Liver (tissue), 9 donors: ENCODE measurements around the gene PIK3R6. TPM values are rescaled to one million over a fixed set of nuclear protein-coding genes. Genes with fewer than 3 reads are reported as not detected.

Experiments
- DNase-seq: peaks from one replicate; pipeline ENCODE4 v3.0.0-alpha.2; 2017; ENCODE audit warnings: low spot score
- H3K27ac ChIP-seq, 2 donors: one replicate each; pipeline ENCODE4 v1.7.0; 2013; ENCODE audit warnings: inconsistent platforms in 2 of 2, low read length in 2 of 2, control low read depth in 1 of 2, low read depth in 1 of 2, mild to moderate bottlenecking in 1 of 2
- H3K27me3 ChIP-seq, 4 donors: one replicate each; pipeline versions ENCODE4 v1.6.1 to v1.7.0; 2013; ENCODE audit warnings: low read length in 3 of 4, inconsistent platforms in 1 of 4, mild to moderate bottlenecking in 1 of 4, moderate library complexity in 1 of 4; ENCODE audit not compliant: control insufficient read depth in 4 of 4, insufficient read depth in 4 of 4
- H3K36me3 ChIP-seq, 4 donors: one replicate each; pipeline versions ENCODE4 v1.6.1 to v1.7.0; 2013; ENCODE audit warnings: low read length in 3 of 4, mild to moderate bottlenecking in 3 of 4, low read depth in 1 of 4, moderate library complexity in 1 of 4; ENCODE audit not compliant: control insufficient read depth in 4 of 4, insufficient read depth in 3 of 4
- H3K4me1 ChIP-seq, 4 donors: one replicate each; pipeline versions ENCODE4 v1.6.1 to v1.7.0; 2013; ENCODE audit warnings: low read length in 3 of 4, mild to moderate bottlenecking in 3 of 4, moderate library complexity in 1 of 4; ENCODE audit not compliant: control insufficient read depth in 4 of 4, insufficient read depth in 4 of 4
- H3K4me3 ChIP-seq, 3 donors: one replicate each; pipeline versions ENCODE4 v1.6.1 to v1.7.0; 2013; ENCODE audit warnings: low read length in 3 of 3, control low read depth in 1 of 3, low read depth in 1 of 3, mild to moderate bottlenecking in 1 of 3
- H3K9ac ChIP-seq, 2 donors: one replicate each; pipeline ENCODE4 v1.7.0; 2013; ENCODE audit warnings: low read length in 2 of 2, mild to moderate bottlenecking in 2 of 2, moderate library complexity in 2 of 2, control low read depth in 1 of 2, low read depth in 1 of 2
- H3K9me3 ChIP-seq, 4 donors: one replicate each; pipeline versions ENCODE4 v1.6.1 to v1.7.0; 2013; ENCODE audit warnings: low read length in 3 of 4; ENCODE audit not compliant: control insufficient read depth in 4 of 4
- EGR1 ChIP-seq, 2 donors: IDR thresholded peaks; 2 replicates each; pipeline ENCODE4 v1.6.1; 2016 to 2018; ENCODE audit warnings: antibody characterized with exemption in 2 of 2, low read depth in 2 of 2
- FOXA2 ChIP-seq: IDR thresholded peaks from 2 replicates; pipeline ENCODE4 v1.6.1; 2016; ENCODE audit warnings: antibody characterized with exemption
- GABPA ChIP-seq, 2 donors: IDR thresholded peaks in 1 of 2; conservative IDR thresholded peaks in 1 of 2; 2 replicates each; pipeline ENCODE4 v1.6.1; 2016; ENCODE audit warnings: antibody characterized with exemption in 2 of 2, mild to moderate bottlenecking in 1 of 2, moderate library complexity in 1 of 2
- HNF4A ChIP-seq, 2 donors: conservative IDR thresholded peaks; 2 replicates each; pipeline ENCODE4 v1.6.1; 2016; ENCODE audit warnings: antibody characterized with exemption in 2 of 2, mild to moderate bottlenecking in 2 of 2
- HNF4G ChIP-seq: IDR thresholded peaks from 2 replicates; pipeline ENCODE4 v1.6.1; 2016; ENCODE audit warnings: antibody characterized with exemption
- JUND ChIP-seq, 2 donors: IDR thresholded peaks; 2 replicates each; pipeline ENCODE4 v1.6.1; 2016; ENCODE audit warnings: antibody characterized with exemption in 2 of 2
- NR2F2 ChIP-seq: IDR thresholded peaks from 2 replicates; pipeline ENCODE4 v1.6.1; 2016; ENCODE audit warnings: antibody characterized with exemption
- RAD21 ChIP-seq, 2 donors: IDR thresholded peaks; 2 replicates each; pipeline ENCODE4 v1.6.1; 2016; ENCODE audit warnings: antibody characterized with exemption in 2 of 2, mild to moderate bottlenecking in 2 of 2
- RXRA ChIP-seq, 2 donors: IDR thresholded peaks; 2 replicates each; pipeline ENCODE4 v1.6.1; 2017 to 2018; ENCODE audit warnings: antibody characterized with exemption in 2 of 2, mild to moderate bottlenecking in 1 of 2
- SP1 ChIP-seq: IDR thresholded peaks from 2 replicates; pipeline ENCODE4 v1.6.1; 2018; ENCODE audit warnings: antibody characterized with exemption, mild to moderate bottlenecking
- TAF1 ChIP-seq: conservative IDR thresholded peaks from 2 replicates; pipeline ENCODE4 v1.6.1; 2016; ENCODE audit warnings: antibody characterized with exemption, mild to moderate bottlenecking
- YY1 ChIP-seq: IDR thresholded peaks from 2 replicates; pipeline ENCODE4 v1.6.1; 2016; ENCODE audit warnings: antibody characterized with exemption, mild to moderate bottlenecking
- WGBS: extraction: QIAGEN DNeasy Blood & Tissue Kit; methylation state at CpG from one replicate; pipeline ENCODE4 v1.1.7; 2013; 5-methylcytosine and 5-hydroxymethylcytosine counted together
- polyA plus RNA-seq, 2 donors: library from polyadenylated mRNA; stranded (reverse) in 1 of 2; unstranded in 1 of 2; fragments of 200-250 nt in 1 of 2; fragments of >200 nt in 1 of 2; fragmentation: Nextera tagmentation in 1 of 2; extraction: Ambion mirVana in 1 of 2; gene quantifications; one replicate each; pipeline versions ENCODE4 v1.2.1 to v1.2.3, GENCODE V29; 2013 to 2015
- total RNA-seq, 2 donors: library from RNA; depleted of rRNA; stranded (reverse); fragments of >200 nt; gene quantifications; one replicate each; pipeline ENCODE4 v1.2.3, GENCODE V29; 2014
- TF ChIP-seq, protein P1 (sequence below): IDR thresholded peaks from 2 replicates; pipeline ENCODE4 v1.6.1; 2016; ENCODE audit warnings: antibody characterized with exemption, mild to moderate bottlenecking
- TF ChIP-seq, protein P2 (sequence below): fragments of 150-350 bp; IDR thresholded peaks from 2 replicates; pipeline ENCODE4 v1.5.1; 2017; ENCODE audit warnings: improper control_type of control experiment, low read depth, low read length; ENCODE audit not compliant: missing input control
- TF ChIP-seq, protein P3 (sequence below): IDR thresholded peaks from 2 replicates; pipeline ENCODE4 v1.6.1; 2016; ENCODE audit warnings: antibody characterized with exemption
- TF ChIP-seq, protein P4 (sequence below): IDR thresholded peaks from 2 replicates; pipeline ENCODE4 v1.6.1; 2016; ENCODE audit warnings: antibody characterized with exemption
- TF ChIP-seq, protein P5 (sequence below): IDR thresholded peaks from 2 replicates; pipeline ENCODE4 v1.6.1; 2016; ENCODE audit warnings: antibody characterized with exemption
- donor health status: healthy.
- donor health status: healthy.
- donor health status: healthy.
- donor health status: healthy.
- donor health status: healthy.

Gene PIK3R6
- total and polyA plus RNA-seq, 4 donors: 0.15 to 0.37 (median 0.18) TPM

DNA sequence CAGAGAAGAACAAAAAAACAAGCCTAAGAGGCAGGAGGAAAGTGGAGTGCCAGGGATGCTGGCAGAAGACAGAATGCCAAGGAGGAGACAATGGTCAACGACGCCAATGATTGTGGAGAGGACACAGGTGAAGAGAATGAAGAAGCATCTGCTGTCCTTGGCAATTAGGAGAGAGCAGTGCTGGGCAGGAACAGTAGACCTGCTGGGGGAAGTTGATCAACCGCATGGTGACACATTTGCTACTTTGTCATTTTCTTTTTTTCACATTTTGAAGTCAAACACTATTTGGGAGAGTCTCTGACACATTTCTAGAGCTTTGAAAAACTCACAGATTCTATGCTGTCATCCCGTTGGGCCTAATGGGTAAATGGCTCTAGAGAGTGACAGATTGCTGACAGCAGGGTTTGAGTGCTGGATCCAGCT, 1.1 kb upstream of the PIK3R6 start:
- H3K9me3 ChIP-seq: peaks cover 0 to 2% (median under 1%) of the 10 kb centered on the region in 4 donors
- TF ChIP-seq, protein P1, sequence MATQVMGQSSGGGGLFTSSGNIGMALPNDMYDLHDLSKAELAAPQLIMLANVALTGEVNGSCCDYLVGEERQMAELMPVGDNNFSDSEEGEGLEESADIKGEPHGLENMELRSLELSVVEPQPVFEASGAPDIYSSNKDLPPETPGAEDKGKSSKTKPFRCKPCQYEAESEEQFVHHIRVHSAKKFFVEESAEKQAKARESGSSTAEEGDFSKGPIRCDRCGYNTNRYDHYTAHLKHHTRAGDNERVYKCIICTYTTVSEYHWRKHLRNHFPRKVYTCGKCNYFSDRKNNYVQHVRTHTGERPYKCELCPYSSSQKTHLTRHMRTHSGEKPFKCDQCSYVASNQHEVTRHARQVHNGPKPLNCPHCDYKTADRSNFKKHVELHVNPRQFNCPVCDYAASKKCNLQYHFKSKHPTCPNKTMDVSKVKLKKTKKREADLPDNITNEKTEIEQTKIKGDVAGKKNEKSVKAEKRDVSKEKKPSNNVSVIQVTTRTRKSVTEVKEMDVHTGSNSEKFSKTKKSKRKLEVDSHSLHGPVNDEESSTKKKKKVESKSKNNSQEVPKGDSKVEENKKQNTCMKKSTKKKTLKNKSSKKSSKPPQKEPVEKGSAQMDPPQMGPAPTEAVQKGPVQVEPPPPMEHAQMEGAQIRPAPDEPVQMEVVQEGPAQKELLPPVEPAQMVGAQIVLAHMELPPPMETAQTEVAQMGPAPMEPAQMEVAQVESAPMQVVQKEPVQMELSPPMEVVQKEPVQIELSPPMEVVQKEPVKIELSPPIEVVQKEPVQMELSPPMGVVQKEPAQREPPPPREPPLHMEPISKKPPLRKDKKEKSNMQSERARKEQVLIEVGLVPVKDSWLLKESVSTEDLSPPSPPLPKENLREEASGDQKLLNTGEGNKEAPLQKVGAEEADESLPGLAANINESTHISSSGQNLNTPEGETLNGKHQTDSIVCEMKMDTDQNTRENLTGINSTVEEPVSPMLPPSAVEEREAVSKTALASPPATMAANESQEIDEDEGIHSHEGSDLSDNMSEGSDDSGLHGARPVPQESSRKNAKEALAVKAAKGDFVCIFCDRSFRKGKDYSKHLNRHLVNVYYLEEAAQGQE: no peak
- TF ChIP-seq, protein P2, sequence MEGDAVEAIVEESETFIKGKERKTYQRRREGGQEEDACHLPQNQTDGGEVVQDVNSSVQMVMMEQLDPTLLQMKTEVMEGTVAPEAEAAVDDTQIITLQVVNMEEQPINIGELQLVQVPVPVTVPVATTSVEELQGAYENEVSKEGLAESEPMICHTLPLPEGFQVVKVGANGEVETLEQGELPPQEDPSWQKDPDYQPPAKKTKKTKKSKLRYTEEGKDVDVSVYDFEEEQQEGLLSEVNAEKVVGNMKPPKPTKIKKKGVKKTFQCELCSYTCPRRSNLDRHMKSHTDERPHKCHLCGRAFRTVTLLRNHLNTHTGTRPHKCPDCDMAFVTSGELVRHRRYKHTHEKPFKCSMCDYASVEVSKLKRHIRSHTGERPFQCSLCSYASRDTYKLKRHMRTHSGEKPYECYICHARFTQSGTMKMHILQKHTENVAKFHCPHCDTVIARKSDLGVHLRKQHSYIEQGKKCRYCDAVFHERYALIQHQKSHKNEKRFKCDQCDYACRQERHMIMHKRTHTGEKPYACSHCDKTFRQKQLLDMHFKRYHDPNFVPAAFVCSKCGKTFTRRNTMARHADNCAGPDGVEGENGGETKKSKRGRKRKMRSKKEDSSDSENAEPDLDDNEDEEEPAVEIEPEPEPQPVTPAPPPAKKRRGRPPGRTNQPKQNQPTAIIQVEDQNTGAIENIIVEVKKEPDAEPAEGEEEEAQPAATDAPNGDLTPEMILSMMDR: no peak
- TF ChIP-seq SP1: no peak
- no peak for TF ChIP-seq EGR1 (IDR thresholded peaks at IDR 0.05; ENCODE audit: low read depth in 2 of 2)
- TF ChIP-seq, protein P3, sequence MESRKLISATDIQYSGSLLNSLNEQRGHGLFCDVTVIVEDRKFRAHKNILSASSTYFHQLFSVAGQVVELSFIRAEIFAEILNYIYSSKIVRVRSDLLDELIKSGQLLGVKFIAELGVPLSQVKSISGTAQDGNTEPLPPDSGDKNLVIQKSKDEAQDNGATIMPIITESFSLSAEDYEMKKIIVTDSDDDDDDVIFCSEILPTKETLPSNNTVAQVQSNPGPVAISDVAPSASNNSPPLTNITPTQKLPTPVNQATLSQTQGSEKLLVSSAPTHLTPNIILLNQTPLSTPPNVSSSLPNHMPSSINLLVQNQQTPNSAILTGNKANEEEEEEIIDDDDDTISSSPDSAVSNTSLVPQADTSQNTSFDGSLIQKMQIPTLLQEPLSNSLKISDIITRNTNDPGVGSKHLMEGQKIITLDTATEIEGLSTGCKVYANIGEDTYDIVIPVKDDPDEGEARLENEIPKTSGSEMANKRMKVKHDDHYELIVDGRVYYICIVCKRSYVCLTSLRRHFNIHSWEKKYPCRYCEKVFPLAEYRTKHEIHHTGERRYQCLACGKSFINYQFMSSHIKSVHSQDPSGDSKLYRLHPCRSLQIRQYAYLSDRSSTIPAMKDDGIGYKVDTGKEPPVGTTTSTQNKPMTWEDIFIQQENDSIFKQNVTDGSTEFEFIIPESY: no peak
- TF ChIP-seq TAF1: no peak
- no peak for TF ChIP-seq HNF4G
- TF ChIP-seq RXRA (IDR thresholded peaks at IDR 0.05): no peak
- no peak for TF ChIP-seq YY1
- TF ChIP-seq JUND (IDR thresholded peaks at IDR 0.05): no peak
- TF ChIP-seq FOXA2: no peak
- no peak for TF ChIP-seq HNF4A (conservative IDR thresholded peaks at IDR 0.05)
- TF ChIP-seq RAD21 (IDR thresholded peaks at IDR 0.05): no peak
- no peak for TF ChIP-seq NR2F2
- TF ChIP-seq, protein P4, sequence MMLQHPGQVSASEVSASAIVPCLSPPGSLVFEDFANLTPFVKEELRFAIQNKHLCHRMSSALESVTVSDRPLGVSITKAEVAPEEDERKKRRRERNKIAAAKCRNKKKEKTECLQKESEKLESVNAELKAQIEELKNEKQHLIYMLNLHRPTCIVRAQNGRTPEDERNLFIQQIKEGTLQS: no peak
- no peak for DNase-seq

DNA sequence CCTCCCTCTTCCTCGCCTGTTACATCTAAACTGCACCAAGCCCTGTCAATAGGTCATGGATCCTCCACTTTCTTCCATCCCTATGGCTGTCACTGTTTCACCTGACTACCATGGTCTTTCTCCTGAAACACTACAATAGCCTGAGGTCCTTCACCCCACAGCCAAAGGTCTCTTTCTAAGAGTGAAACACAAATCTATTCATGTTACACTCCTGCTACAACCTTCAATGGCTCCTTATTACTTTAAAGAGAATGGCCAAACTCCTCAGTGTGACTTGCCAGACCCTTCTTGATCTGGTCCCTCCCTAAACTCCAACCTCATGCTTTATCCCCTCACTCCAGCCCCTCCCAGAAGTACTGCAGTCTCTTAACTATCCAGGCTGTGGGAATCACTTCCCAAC, 618 bp upstream of the PIK3R6 start:
- H3K9me3 ChIP-seq: peaks cover 0 to 2% (median under 1%) of the 10 kb centered on the region in 4 donors
- H3K9ac ChIP-seq: no peak overlapping the region
- no peaks in the 10 kb centered on the region for H3K36me3 ChIP-seq
- H3K27ac ChIP-seq: no peak overlapping the region
- WGBS: 90% methylated on average over 1 of the region's 1 CpG
- H3K27me3 ChIP-seq: no peaks in the 10 kb centered on the region
- DNase-seq: no peak
- H3K4me3 ChIP-seq: no peak overlapping the region
- H3K4me1 ChIP-seq: no peaks in the 10 kb centered on the region
- TF ChIP-seq JUND (IDR thresholded peaks at IDR 0.05): no peak
- no peak for TF ChIP-seq HNF4A (conservative IDR thresholded peaks at IDR 0.05)
- no peak for TF ChIP-seq RXRA (IDR thresholded peaks at IDR 0.05)
- no peak for TF ChIP-seq HNF4G
- no peak for TF ChIP-seq RAD21 (IDR thresholded peaks at IDR 0.05)
- no peak for TF ChIP-seq GABPA (IDR thresholded peaks at IDR 0.05 in 1 of 2, conservative IDR thresholded peaks at IDR 0.05 in 1 of 2)
- no peak for TF ChIP-seq EGR1 (IDR thresholded peaks at IDR 0.05; ENCODE audit: low read depth in 2 of 2)
- no peak for TF ChIP-seq FOXA2
- TF ChIP-seq TAF1: no peak
- TF ChIP-seq NR2F2: no peak
- TF ChIP-seq, protein P5, sequence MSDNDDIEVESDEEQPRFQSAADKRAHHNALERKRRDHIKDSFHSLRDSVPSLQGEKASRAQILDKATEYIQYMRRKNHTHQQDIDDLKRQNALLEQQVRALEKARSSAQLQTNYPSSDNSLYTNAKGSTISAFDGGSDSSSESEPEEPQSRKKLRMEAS: no peak
- TF ChIP-seq YY1: no peak
- TF ChIP-seq, protein P2: no peak
- TF ChIP-seq, protein P4: no peak
- no peak for TF ChIP-seq SP1

More for the DNA sequence above, 1.1 kb upstream of the PIK3R6 start:
- no peaks in the 10 kb centered on the region for H3K4me1 ChIP-seq
- no peak overlapping the region for H3K4me3 ChIP-seq
- 79% methylated on average over 4 of the region's 4 CpGs for WGBS
- peaks cover 0 to 1% (median 0%) of the 10 kb centered on the region in 4 donors for H3K27me3 ChIP-seq
- no peak overlapping the region for H3K9ac ChIP-seq
- H3K36me3 ChIP-seq: no peaks in the 10 kb centered on the region
- H3K27ac ChIP-seq: no peak overlapping the region
